ENCODE data around the gene SOX3. TPM values are rescaled to one million over a fixed set of nuclear protein-coding genes. Genes with fewer than 3 reads are reported as not detected.

SOX3 gene
- total RNA-seq, 3 donors from 2014 or later (not counting 1 experiment from before 2014, with no cell fraction given) = not detected

GRCh38 chrX:140510895-140511295 lies 6.0 kb upstream of the SOX3 start:
- no peak for DNase-seq
- Histone ChIP-seq H3K9me3 (ENCODE audit: control insufficient read depth, insufficient read depth, low read length) (no peaks in the 10 kb centered on the region), H3K27ac (ENCODE audit: low read length) (no peak overlapping the region), H3K36me3 (ENCODE audit: control insufficient read depth, insufficient read depth, low read length) (no peaks in the 10 kb centered on the region), H3K27me3 (ENCODE audit: control insufficient read depth, insufficient read depth, low read length) (peaks cover 2% of the 10 kb centered on the region), H3K4me3 (ENCODE audit: low read length) (no peak overlapping the region), H3K4me1 (ENCODE audit: control insufficient read depth, insufficient read depth, low read length) (no peaks in the 10 kb centered on the region)
- no peak for ATAC-seq
- intact Hi-C loops (cut with micrococcal nuclease) = no loop called here
- Mint-ChIP-seq H3K4me3 (no peak overlapping the region), H3K27me3 (ENCODE audit: low read depth in 2 of 2) (peaks cover 18 to 48% of the 10 kb centered on the region in 2 donors), H3K9me3 (no peaks in the 10 kb centered on the region), H3K27ac (no peak overlapping the region), H3K36me3 (no peaks in the 10 kb centered on the region), H3K4me1 (no peaks in the 10 kb centered on the region)
- 20% methylated on average over 42 of the region's 42 CpGs for WGBS (ENCODE audit: insufficient coverage)
- TF ChIP-seq CTCF (IDR thresholded peaks at IDR 0.05) = no peak

GRCh38 chrX:140510306-140510676 lies 5.4 kb upstream of the SOX3 start:
- no peak overlapping the region for H3K4me3 ChIP-seq (ENCODE audit: low read length)
- no peak for TF ChIP-seq CTCF (IDR thresholded peaks at IDR 0.05)
- no peak overlapping the region for H3K4me3 Mint-ChIP-seq
- H3K9me3 Mint-ChIP-seq = no peaks in the 10 kb centered on the region
- 5% methylated on average over 8 of the region's 12 CpGs for WGBS (ENCODE audit: insufficient coverage)
- no peak for ATAC-seq
- H3K36me3 Mint-ChIP-seq = no peaks in the 10 kb centered on the region
- intact Hi-C loops (cut with micrococcal nuclease) = no loop called here
- peaks cover 2% of the 10 kb centered on the region for H3K27me3 ChIP-seq (ENCODE audit: control insufficient read depth, insufficient read depth, low read length)
- H3K27ac ChIP-seq (ENCODE audit: low read length) = no peak overlapping the region
- no peaks in the 10 kb centered on the region for H3K36me3 ChIP-seq (ENCODE audit: control insufficient read depth, insufficient read depth, low read length)
- H3K27ac Mint-ChIP-seq = no peak overlapping the region
- H3K4me1 Mint-ChIP-seq = no peaks in the 10 kb centered on the region
- H3K27me3 Mint-ChIP-seq (ENCODE audit: low read depth in 2 of 2) = peaks cover 21 to 48% of the 10 kb centered on the region in 2 donors
- DNase-seq = no peak
- no peaks in the 10 kb centered on the region for H3K9me3 ChIP-seq (ENCODE audit: control insufficient read depth, insufficient read depth, low read length)
- H3K4me1 ChIP-seq (ENCODE audit: control insufficient read depth, insufficient read depth, low read length) = no peaks in the 10 kb centered on the region

- no peak overlapping the region for H3K4me3 Mint-ChIP-seq
- TF ChIP-seq CTCF (IDR thresholded peaks at IDR 0.05) = no peak
- H3K4me1 ChIP-seq (ENCODE audit: control insufficient read depth, insufficient read depth, low read length) = peaks cover 2% of the 10 kb centered on the region
- whole genome bisulfite sequencing (ENCODE audit: insufficient coverage) = 15% methylated on average over 28 of the region's 30 CpGs
- no peaks in the 10 kb centered on the region for H3K36me3 Mint-ChIP-seq
- intact Hi-C loops (cut with micrococcal nuclease) = no loop called here
- H3K27me3 Mint-ChIP-seq (ENCODE audit: low read depth in 2 of 2) = peaks cover 21 to 47% of the 10 kb centered on the region in 2 donors
- H3K36me3 ChIP-seq (ENCODE audit: control insufficient read depth, insufficient read depth, low read length) = no peaks in the 10 kb centered on the region
- H3K4me3 ChIP-seq (ENCODE audit: low read length) = no peak overlapping the region
- no peaks in the 10 kb centered on the region for H3K9me3 Mint-ChIP-seq
- no peaks in the 10 kb centered on the region for H3K9me3 ChIP-seq (ENCODE audit: control insufficient read depth, insufficient read depth, low read length)
- H3K27me3 ChIP-seq (ENCODE audit: control insufficient read depth, insufficient read depth, low read length) = peaks cover 2% of the 10 kb centered on the region
- no peak overlapping the region for H3K27ac Mint-ChIP-seq
- ATAC-seq = no peak
- DNase-seq = no peak
- H3K4me1 Mint-ChIP-seq = no peaks in the 10 kb centered on the region
- H3K27ac ChIP-seq (ENCODE audit: low read length) = no peak overlapping the region
These were observed 4.8 kb upstream of the SOX3 start for GRCh38 chrX:140509468-140510305.

GRCh38 chrX:140508958-140509357 lies 4.1 kb upstream of the SOX3 start:
- Mint-ChIP-seq H3K27me3 (ENCODE audit: low read depth in 2 of 2) (peaks cover 21 to 40% of the 10 kb centered on the region in 2 donors), H3K4me1 (no peaks in the 10 kb centered on the region), H3K9me3 (no peaks in the 10 kb centered on the region), H3K27ac (no peak overlapping the region), H3K4me3 (no peak overlapping the region), H3K36me3 (no peaks in the 10 kb centered on the region)
- intact Hi-C loops (cut with micrococcal nuclease) = no loop called here
- no peak for DNase-seq
- Histone ChIP-seq H3K4me3 (ENCODE audit: low read length) (no peak overlapping the region), H3K4me1 (ENCODE audit: control insufficient read depth, insufficient read depth, low read length) (peaks cover 5% of the 10 kb centered on the region), H3K27ac (ENCODE audit: low read length) (no peak overlapping the region), H3K9me3 (ENCODE audit: control insufficient read depth, insufficient read depth, low read length) (no peaks in the 10 kb centered on the region), H3K27me3 (ENCODE audit: control insufficient read depth, insufficient read depth, low read length) (peaks cover 2% of the 10 kb centered on the region), H3K36me3 (ENCODE audit: control insufficient read depth, insufficient read depth, low read length) (no peaks in the 10 kb centered on the region)
- 20% methylated on average over 16 of the region's 16 CpGs for WGBS (ENCODE audit: insufficient coverage)
- TF ChIP-seq CTCF (IDR thresholded peaks at IDR 0.05) = no peak
- no peak for ATAC-seq
